Measurements from ENCODE around the gene TCHHL1.

GRCh38 chr1:152047413-152047729, 41.5 kb downstream of the TCHHL1 start:
- TF ChIP-seq CTCF (IDR thresholded peaks at IDR 0.05 in 2 of 3, conservative IDR thresholded peaks at IDR 0.05 in 1 of 3; ENCODE audit: borderline replicate concordance in 1 of 3, insufficient read depth in 1 of 3, low read depth in 2 of 3, low read length in 2 of 3) (no peak), POLR2A (IDR thresholded peaks at IDR 0.05; ENCODE audit: borderline replicate concordance, extremely low read depth, insufficient read depth, insufficient read length) (no peak), MAX (IDR thresholded peaks at IDR 0.05) (no peak), YY1 (IDR thresholded peaks at IDR 0.05; ENCODE audit: extremely low read depth, insufficient replicate concordance, low read depth, low read length) (no peak), SRF (IDR thresholded peaks at IDR 0.05; ENCODE audit: low read depth) (no peak), SP1 (IDR thresholded peaks at IDR 0.05; ENCODE audit: low read depth) (no peak), ATF3 (IDR thresholded peaks at IDR 0.05) (no peak), POLR2AphosphoS5 (IDR thresholded peaks at IDR 0.05; ENCODE audit: low read depth, low read length) (no peak), RAD21 (IDR thresholded peaks at IDR 0.05; ENCODE audit: low read depth) (no peak), CBX3 (IDR thresholded peaks at IDR 0.05; ENCODE audit: low read depth) (no peak)

Data from HCT116 (cell line).